Activated T-cell treated with anti-CD3 and anti-CD28 coated beads for 48 hours (primary cell): ENCODE results near the gene DPH2.

Experiments used
- DNase-seq: peaks from one replicate; pipeline ENCODE4 v3.0.0-alpha.2; 2020; ENCODE audit warnings: low read depth

DPH2 gene

DNA sequence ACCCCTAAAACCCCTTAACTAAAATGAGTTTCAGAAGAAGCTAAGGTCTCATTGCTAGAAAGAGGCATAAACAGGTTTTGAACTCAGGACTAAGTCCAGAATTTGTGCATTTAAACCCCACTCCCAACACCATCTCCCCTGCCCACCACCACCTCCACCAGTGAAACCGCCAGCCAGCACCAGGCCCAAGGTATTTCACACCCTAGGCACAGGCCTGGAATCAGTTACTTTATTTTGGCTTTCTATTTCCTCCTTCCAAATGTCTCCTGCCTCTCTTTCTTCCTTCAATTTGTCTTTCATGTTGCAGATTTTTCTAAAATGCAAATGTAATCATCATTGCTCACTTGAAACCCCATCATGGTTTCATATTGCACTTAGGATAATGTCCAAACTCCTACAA lies 24.9 kb upstream of the DPH2 start:
- no peak for DNase-seq

DNA sequence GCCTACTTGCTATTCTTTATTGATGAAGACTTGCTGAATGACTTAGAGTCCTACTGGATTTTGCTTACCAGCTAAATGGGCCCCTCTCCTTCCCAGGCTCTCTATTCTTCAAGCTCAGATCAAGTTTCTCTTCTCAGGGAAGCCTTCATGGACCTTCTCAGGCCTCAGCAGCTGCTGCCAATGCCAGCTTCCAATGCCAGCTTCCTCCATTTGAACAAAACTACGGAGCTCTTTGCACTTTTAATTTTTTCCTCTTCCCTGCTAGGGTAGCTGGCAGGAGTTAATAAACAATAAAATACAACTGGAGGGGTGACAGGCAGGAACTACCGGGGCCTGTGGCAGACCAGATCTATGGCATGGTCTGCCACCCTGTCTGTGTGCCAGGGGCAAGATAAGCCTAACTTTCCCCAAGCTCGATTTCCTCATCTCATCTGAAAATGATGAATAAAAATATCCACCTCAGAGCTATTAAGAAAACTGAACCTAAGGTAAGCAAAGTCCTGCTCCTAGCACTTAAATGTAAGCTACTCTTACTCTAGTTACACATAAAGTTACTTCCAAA lies 24.1 kb upstream of the DPH2 start:
- DNase-seq = no peak

DNA sequence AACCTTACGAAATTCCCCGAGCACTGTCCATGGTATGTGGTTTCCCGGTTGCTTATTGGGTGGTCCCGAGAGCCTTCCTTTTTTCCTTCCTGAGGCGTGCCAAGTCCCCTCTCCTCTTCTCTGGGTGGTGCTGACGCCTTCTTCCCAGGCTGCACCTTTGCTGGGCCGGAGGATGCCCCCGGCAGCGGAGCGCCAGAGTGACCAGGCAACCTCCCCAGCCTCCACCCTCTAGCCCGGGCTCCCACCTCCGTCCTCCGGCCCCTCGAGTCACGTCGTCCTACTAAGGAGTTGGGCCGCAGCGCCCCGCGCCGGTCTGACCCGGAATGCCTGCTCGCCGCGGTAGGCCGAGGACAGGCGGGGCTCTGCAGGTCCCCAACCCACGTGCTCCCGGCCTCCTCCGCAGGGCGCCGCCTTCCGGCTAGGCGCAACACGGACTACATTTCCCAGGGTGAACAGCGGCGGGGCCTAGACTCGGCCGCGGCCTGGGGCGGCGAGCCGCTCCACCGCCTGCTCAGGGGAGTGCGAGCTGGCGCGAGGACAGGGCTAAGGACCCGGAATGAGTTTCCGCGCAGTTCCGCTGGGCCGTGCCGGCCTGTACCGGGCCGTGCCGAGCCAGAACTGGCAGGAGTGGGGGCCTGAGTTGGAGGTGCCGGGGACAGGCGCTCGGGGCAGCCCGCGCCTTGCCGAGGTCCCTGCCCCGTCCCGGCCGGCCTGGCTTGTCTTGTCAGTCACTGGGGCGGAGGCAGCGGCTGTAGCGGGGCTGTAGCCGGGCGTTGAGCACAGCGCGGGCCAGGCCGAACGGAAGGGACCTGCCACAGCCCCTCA lies 23.4 kb upstream of the DPH2 start, which contains the start of gene IPO13:
Gene IPO13 (plus strand): TSS at position 715 of the 825 bp plus-strand sequence. CDS start 651 bp downstream, outside the sequence.
- DNase-seq = peak; percentile 95

DNA sequence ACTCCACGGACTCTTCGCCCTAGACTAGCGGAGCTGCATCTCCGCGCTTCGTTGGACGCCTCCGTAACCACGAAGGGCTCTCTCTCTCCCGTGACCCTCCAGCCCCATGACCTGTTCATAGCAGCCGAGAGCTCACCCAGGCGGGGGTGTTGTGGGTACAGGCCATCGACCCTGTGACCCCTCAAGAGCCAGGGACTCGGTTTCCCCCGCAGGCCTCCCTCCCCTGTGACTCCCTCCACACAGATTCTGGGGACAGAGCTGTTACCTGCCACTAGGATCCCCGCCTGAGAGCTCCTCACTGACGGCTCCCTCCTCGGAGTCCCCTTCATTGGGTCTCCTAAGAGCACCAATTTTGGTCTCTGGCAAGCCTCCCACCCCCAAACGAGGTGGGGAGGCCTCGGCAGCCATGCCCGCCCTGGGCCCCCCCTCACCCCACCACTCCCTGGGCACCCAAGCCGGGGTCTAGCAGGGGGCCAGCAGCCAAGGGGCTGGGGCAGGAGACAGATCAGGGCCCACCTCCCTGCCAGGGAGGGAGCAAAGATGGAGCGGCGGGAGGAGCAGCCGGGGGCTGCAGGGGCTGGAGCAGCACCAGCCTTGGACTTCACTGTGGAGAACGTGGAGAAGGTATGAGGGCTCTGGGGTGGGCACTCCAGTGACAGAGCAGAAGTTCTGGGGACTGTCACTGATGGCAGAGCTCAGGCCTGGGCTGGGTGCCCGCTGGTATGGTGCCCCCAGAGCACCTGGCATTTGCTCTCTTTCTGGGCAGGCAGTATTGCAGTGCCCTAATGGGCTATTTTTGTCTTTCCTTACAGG lies 22.5 kb upstream of the DPH2 start:
- no peak for DNase-seq

DNA sequence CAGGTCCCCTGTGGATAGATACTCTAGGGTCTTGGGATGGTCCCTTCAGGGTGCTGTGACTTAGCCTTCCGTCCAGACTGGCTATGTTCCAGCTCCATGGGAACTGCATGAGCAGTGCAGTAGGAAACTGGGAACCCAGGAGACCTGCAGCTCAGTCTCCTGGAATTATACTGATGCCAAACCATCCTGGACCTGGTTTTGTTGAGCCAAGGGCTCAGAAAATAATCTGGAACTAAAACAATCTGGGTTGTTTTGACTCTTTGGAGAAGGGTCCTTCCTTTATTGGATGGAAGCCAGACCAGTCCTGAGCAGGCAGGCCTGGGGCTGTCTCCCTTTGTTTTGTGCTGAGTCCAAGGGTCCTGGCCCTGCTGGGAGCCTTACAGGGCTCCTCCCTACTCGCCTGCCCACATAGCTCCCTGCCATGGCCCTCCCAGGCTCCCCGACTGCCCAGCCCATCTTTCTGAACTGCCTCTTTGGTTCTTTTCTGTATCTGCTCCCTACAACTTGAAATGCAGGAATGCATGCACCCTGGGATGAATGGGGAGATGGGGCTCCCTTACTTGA lies 21.9 kb upstream of the DPH2 start:
- no peak for DNase-seq

DNA sequence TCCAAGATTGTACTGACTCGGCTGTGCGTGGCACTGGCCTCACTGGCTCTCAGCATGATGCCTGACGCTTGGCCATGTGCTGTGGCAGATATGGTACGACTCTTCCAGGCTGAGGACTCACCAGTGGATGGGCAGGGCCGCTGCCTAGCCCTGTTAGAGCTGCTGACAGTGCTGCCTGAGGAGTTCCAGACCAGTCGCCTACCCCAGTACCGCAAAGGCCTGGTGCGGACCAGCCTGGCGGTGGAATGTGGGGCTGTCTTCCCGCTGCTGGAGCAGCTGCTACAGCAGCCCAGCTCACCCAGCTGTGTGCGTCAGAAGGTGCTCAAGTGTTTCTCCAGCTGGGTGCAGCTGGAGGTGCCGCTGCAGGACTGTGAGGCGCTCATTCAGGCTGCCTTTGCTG lies 20.1 kb upstream of the DPH2 start:
- DNase-seq = no peak

DNA sequence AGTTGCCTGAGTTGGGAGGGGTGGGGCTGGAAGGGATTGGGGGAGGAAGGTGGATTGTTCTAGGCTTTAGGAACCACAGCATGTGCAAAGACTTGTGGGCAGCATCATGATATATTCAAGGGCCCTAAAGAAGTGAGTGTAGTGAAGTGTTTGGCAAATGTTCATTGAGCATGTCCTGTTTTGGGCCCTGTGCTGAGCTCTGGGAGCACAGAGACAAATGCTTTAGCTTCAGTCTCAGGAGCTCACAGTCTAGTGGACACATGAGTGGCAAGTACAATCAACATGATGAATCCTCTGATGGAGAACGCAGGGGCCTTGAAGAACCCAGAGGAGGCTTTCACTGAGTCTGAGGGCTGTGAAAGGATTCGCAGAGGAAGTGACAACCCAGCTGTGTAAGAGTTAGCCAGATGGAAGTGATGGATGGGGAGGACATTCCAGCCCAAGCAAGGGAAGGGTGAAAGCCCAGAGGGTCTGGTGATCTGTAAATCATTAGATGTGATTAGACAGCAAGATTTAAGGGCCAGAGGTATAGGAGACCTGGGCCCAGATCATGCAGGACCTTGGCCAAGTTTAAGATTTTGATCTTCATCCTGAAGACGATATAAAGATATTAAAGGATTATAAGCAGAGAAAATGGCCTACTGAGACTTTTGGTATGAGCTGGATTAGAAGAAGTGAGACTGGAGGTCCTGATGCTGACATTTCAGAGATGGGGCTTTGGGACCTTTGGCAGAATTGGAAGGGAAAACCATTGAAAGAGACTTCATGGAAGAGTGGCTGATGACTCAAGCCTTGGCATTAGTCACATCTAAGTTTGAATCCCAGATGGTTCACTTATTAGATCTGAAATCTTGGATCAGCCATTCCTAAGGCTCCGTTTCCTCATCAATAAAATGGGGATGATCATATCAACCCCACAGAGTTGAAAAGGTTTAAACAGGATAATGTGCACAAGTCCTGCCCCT lies 18.5 kb upstream of the DPH2 start:
- no peak for DNase-seq

DNA sequence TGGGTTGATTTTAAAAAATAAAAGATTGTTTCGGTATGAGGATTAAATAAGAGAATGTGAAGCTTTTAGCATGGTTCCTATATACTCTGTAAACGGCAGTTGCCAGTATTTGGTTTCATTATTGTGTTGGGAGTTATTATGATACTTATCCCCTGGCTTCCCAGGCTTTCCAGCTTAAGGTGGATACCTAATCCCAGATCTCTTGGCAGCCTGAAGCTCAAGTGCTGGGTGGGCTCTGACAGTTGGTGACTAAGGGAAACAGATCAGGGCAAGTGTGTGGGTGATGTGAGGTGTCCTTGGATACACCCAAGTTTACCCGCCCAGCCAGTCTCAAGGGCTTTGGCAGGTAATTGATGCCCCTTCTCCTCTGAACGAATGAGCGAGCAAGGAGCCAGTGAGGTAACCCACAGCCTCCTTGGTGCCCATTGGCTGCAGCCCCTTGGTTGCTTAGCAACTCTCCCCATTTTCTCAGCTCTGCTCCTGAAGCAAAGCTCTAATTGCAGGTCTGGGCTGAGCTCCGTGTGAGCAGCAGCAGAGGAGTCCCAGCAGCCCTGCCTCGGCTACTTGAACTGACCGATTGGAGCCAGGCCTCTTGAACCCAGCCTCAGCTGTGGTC lies 17.0 kb upstream of the DPH2 start:
- DNase-seq = no peak

DNA sequence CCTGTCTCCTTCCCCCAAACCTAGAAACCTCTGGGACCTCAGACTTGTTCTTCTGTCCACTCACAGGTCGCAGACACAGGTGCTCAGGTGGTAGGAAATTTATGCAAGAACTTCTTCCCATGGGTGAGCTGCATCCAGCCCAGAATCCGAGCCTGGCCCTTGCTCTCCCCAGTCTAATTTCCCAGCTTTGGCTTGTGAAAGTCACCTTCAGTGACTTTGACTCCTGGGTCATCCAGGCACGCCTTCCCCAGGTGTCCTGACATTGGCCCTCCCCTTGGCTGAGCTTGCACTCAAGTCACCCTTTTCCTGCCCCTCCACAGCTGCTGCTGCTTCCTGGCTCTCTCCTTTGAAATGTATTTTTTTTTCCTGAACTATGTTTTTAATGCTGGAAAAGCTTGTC lies 16.4 kb upstream of the DPH2 start:
- DNase-seq = no peak

DNA sequence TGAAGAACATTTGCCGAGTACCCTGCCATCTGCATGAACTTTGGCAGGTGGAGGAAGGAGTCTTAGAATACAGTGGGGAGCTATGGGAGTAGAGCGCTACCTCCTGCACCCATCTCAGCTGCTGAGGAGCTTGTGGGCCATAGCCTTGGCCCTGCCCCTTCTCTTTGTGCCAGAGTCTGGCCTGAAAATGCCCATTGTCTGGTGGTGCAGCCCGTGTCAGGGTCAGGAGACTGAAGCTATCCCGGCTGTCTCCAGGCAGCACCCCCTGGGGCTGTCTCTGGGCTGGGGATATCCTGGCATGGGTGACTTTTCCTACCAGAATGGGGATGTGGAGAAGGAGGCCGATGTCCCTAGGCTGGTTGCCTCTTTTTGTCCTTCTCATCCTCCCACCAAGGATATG lies 15.8 kb upstream of the DPH2 start:
- no peak for DNase-seq

DNA sequence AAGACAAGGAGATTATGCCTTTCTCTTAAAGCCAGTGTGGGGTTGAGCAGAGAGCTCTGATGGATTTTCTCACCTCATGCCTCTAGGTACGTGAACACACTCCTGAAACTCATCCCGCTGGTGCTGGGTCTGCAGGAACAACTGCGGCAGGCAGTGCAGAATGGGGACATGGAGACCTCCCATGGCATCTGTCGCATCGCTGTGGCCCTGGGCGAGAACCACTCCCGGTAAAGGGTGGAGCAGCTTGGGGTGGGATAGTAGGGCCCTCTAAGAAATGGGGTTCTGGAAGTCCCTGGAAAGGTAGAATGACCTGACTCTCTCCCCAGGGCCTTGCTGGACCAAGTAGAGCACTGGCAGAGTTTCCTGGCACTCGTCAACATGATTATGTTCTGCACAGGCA lies 13.6 kb upstream of the DPH2 start:
- no peak for DNase-seq

DNA sequence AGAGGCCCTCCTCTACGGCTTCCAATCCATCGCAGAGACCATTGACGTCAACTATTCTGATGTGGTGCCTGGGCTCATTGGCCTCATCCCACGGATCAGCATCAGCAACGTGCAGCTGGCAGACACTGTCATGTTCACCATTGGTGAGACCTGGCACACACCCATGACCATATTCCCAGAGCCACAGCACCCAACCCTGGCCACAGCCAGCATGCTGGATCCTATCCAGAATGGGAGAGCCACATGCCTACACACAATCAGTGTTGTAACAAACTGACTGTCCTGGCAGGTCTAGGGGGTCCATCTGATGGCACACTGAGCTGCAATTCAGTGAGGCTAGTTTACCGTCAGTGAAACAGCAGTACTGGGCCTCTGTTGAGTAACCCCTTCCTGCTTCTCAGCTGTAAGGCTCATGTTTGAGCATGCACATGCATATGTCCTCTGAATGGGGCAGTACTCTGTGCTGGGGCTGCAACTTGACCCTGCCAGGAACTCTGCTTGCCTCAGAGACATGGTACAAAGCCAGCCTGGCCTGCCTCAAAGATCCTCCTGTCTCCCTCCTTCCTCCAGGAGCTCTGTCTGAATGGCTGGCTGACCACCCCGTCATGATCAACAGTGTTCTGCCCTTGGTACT lies 12.3 kb upstream of the DPH2 start:
- no peak for DNase-seq

DNA sequence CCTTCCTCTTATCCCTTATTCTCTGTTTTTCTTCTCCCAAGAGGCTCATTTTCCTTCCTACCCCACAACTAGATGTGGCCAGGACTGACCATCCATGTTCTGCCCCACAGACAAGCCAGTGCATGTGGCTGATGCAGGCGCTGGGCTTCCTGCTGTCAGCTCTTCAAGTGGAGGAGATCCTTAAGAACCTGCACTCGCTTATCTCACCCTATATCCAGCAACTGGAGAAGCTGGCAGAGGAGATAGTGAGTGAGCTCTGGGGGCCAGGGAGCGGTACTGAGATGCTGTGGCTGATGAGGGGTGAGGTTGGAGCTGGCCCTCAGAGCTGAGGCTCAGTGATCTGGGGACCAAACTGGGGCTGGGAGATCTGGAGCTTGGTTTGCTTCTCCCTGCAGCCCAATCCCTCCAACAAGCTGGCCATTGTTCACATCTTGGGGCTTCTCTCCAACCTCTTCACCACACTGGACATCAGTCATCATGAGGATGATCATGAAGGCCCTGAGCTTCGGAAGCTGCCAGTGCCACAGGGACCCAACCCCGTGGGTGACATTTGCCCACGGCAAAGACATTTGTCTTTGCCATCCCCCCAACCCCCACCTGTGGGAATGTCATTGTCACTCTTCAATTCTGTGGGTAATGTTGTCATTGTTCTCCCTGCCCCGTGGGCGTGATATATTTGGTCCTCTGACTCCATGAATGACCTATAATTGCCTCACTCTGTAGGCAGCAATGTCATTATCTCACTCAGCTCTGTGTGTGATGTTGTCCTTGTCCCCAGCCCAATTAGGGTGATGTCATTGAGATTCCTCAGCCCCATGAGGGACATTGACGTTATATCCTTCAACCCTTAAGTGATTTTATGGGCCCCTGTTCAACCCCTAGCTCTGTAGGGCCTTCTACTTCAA lies 11.2 kb upstream of the DPH2 start:
- no peak for DNase-seq

DNA sequence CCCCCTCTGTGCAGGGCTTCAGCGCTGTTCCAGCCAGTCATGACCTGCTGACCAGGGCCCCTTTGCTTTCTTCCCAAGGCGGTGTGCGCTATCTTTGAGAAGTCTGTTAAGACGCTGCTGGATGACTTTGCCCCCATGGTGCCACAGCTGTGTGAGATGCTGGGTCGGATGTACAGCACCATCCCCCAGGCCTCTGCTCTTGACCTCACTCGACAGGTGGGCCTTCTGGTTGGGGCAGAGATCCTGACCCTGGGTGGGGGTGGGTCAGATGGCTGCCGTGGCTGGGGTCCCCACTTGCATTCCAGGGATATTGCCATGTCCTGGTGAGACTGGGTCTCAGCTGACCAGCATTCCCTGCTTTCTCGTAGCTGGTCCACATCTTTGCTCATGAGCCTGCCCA lies 9.0 kb upstream of the DPH2 start:
- DNase-seq = no peak

DNA sequence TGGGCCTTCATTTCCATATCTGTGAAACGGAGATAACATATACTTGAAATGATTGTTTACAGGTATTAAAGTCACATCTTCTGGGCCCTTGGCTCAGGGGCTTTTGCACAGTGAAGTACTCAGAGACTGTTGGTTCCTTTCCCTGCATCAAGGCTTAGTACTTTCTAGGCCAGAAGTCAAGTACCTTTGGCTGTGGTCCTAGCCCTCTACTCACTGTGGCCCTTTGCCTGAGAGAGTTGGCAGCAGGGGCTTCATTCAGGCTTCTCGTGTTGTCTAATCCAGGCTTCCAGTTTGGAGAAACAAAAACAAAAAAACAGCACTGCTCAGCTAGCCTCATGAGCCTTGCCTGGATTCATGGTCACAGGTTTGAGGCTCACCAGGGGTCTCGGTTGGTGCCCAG lies 8.1 kb upstream of the DPH2 start:
- DNase-seq = no peak

DNA sequence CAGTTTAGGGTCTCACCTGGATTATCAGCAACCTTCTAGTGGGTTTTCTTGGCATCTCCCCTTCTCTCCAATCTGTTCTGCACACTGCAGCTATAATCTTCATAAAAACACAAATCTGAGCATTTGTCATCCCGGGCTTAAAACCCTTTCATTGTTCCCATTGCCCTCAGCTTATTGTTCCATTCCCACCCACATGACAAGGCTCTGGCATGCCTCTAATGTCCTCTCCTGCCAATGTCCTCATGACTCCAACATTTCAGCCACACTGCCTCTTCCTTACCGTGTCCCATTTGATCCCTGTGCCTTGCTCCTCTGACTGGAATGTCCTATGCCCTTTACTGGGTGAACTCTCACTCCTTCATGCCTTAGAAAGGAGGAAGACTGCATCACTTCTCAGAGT lies 7.5 kb upstream of the DPH2 start:
- no peak for DNase-seq

DNA sequence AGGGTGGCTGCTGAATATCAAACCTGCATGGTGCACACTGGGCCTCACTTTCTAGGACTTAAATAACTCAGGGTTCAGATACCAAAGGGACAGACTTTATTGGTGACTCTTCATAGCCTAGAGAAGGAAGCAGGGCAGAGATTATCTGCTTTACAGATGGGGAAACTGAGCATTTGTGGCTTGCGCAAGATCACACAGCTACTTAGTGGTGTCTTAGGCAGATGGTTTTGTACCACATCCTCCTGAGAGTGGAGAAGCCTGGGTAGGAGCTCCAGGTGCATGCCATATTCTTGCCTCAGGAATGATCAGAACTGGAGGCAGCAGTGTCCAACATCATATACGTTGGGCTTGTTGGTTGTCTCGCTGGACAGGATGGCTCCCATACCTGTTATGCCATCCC lies 6.8 kb upstream of the DPH2 start:
- DNase-seq = no peak

DNA sequence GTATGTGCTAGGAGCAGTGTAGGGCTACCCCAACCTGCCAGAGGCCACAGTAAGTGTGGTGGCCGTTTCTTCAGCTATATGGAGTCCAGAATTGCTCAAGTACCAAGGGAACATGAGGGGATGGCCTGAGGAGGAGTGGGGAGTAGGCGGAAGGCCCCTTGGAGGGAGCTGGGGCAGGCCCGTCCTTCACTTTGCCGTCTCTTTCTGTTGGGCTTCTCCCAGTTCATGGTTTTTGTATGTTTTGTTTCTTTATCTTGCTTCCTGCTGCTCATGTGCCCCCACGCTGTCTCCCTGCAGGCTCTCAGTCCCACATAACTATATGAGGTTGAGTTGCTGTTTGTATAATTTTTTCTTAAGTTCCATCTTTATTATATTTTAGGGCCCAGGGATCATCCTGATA lies 5.9 kb upstream of the DPH2 start:
- no peak for DNase-seq

DNA sequence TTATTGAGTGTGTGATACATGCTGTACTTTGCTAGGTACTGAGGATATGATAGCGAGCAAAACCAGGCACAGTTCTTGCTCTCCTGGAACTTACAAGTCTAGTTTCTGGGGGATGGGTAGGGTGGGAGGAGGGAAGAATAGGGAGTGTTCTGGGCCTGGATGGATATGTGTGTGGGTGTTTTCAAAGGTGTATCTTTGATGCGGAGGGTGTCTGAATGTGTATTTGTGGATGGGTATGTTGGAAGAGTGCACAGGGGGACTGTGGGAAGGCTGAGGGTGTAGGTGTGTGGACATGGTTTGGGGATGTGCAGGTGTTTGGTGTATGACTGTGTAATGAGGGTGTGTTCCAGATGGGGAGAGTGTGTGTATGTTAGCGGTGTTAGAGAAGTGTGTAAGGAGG lies 4.5 kb upstream of the DPH2 start:
- DNase-seq = no peak
